ENCODE measurements around the gene KDM5B. TPM values are rescaled to one million over a fixed set of nuclear protein-coding genes. Genes with fewer than 3 reads are reported as not detected.

KDM5B gene
- total and polyA plus RNA-seq, 9 of the 15 experiments (the other 6 are each of a cell fraction or from before 2014, with no cell fraction given), result 15.4 to 90.6 (median 57.1) TPM

- no peak for TF ChIP-seq MLX (CRISPR knock-in tag; conservative IDR thresholded peaks at IDR 0.05)
- no peak for TF ChIP-seq FOXM1 (IDR thresholded peaks at IDR 0.05; ENCODE audit: low read depth)
- no peak for TF ChIP-seq FOXM1 (CRISPR knock-in tag; IDR thresholded peaks at IDR 0.05; ENCODE audit: low read depth)
- TF ChIP-seq ZNF436 (CRISPR knock-in tag; IDR thresholded peaks at IDR 0.05), result no peak
- peak; percentile 9; the same call in 1 of the 2 replicates for TF ChIP-seq ZNF133 (CRISPR knock-in tag; IDR thresholded peaks at IDR 0.05)
- TF ChIP-seq ZNF212 (CRISPR knock-in tag; IDR thresholded peaks at IDR 0.05), result 0 out of 2 replicates have a peak, but pooled peaks have one; percentile 53
- no peak for TF ChIP-seq MIER1 (IDR thresholded peaks at IDR 0.05; ENCODE audit: low read depth)
- TF ChIP-seq HINFP (tag; conservative IDR thresholded peaks at IDR 0.05; ENCODE audit: low read depth), result no peak
- peak; percentile 80 for TF ChIP-seq ZNF740 (CRISPR knock-in tag; IDR thresholded peaks at IDR 0.05)
- TF ChIP-seq ZNF740 (tag; IDR thresholded peaks at IDR 0.05), result peak in 1 of 2 experiments; percentile 89; a peak in 2 of 4 replicates
- TF ChIP-seq SMC3 (conservative IDR thresholded peaks at IDR 0.05; ENCODE audit: insufficient read depth, low read depth, low read length), result no peak
- TF ChIP-seq EP300 (IDR thresholded peaks at IDR 0.05; ENCODE audit: low read length), result peak; percentile 37; the same call in 1 of the 2 replicates
- no peak for TF ChIP-seq CBX2 (IDR thresholded peaks at IDR 0.05; ENCODE audit: insufficient read depth, low read length, poor library complexity, severe bottlenecking)
- TF ChIP-seq MXD1 (CRISPR knock-in tag; IDR thresholded peaks at IDR 0.05; ENCODE audit: borderline replicate concordance, poor library complexity, severe bottlenecking), result peak; percentile 25
- TF ChIP-seq EGR1 (conservative IDR thresholded peaks at IDR 0.05), result peak; percentile 68
- TF ChIP-seq ZNF239 (CRISPR knock-in tag; IDR thresholded peaks at IDR 0.05), result no peak
- TF ChIP-seq NR3C1 (CRISPR knock-in tag; IDR thresholded peaks at IDR 0.05), result no peak
- 0 out of 2 replicates have a peak, but pooled peaks have one; percentile 16 for TF ChIP-seq JUNB (CRISPR knock-in tag; conservative IDR thresholded peaks at IDR 0.05)
- no peak for TF ChIP-seq AFF1 (IDR thresholded peaks at IDR 0.05; ENCODE audit: low read depth in 1 of 2, partially characterized antibody in 2 of 2)
These were observed at the start of gene KDM5B (continued) for GRCh38 chr1:202807926-202808757.

Measured in K562 (cell line).